Measurements from ENCODE around the gene RMDN2.

DNA sequence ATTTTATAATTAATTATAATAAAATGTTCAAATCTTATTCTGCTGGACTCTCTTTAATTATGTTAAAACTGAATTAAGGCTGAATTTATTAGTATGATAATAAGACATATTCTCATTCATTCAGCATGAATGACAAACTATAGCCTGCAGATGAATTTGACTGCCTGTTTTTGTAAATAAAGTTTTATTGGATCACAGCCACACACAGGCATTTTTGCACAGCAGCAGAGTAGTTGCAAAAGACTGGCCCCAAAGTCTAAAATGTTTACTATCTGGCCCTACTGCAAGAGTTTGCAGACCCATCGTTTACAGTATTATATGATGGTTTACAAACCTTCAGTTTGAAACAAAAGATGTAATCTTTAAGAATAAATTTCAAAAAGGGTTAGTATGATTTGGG lies 58.6 kb downstream of the RMDN2 start:
- TF ChIP-seq, protein P1, sequence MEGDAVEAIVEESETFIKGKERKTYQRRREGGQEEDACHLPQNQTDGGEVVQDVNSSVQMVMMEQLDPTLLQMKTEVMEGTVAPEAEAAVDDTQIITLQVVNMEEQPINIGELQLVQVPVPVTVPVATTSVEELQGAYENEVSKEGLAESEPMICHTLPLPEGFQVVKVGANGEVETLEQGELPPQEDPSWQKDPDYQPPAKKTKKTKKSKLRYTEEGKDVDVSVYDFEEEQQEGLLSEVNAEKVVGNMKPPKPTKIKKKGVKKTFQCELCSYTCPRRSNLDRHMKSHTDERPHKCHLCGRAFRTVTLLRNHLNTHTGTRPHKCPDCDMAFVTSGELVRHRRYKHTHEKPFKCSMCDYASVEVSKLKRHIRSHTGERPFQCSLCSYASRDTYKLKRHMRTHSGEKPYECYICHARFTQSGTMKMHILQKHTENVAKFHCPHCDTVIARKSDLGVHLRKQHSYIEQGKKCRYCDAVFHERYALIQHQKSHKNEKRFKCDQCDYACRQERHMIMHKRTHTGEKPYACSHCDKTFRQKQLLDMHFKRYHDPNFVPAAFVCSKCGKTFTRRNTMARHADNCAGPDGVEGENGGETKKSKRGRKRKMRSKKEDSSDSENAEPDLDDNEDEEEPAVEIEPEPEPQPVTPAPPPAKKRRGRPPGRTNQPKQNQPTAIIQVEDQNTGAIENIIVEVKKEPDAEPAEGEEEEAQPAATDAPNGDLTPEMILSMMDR (IDR thresholded peaks at IDR 0.05; ENCODE audit: low read depth, low read length): no peak
- no peak for TF ChIP-seq EZH2phosphoT487 (IDR thresholded peaks at IDR 0.05; ENCODE audit: low read depth)

All from OCI-LY3 (cell line).